CD4-positive, alpha-beta T cell treated with Interleukin-4 for 4 hours (primary cell): ENCODE results near the gene ZNF92.
"Not testable (repeated sequence)": the region's sequence is repeated elsewhere in the genome, so short reads cannot be mapped to it uniquely, and the experiment has no call there.

Experiments used
- DNase-seq: peaks from one replicate; pipeline ENCODE4 v3.0.0-alpha.2; 2020

ZNF92 gene

GRCh38 chr7:65429642-65430343, 56.1 kb downstream of the ZNF92 start:
- DNase-seq = no peak

DNA sequence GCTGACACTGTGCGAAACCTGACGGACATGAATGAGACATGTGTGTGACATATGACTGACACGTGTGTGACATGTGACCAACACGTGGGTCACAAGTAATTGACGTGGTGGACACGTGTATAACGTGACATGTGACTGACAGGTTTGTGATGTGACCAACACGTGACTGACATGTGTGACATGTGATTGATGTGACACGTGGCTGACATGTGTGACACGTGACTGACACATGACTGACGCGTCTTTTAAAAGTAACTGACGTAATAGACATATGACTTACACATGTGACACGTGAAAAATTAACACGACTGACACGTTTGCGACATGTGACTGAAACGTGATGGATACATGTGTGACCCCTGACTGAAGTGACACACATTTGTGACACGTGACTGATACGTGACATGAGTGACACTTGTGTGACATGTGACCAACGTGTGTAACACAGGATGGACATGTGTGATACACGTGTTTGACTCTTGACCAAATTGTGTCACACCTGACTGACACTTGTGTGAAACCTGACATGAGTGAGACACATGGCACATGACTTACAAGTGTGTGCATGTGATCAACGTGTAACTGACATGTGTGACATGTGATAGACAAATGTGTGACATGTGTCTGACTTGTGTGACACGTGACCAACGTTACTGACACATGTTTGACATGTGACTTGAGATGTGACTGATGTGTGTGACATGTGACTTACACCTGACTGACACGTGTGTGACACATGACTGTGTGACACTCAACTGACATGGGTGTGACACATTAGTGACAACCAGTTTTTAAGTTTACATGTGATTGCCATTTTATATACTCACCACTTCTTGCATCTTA, 56.9 kb downstream of the ZNF92 start:
- no peak for DNase-seq

DNA sequence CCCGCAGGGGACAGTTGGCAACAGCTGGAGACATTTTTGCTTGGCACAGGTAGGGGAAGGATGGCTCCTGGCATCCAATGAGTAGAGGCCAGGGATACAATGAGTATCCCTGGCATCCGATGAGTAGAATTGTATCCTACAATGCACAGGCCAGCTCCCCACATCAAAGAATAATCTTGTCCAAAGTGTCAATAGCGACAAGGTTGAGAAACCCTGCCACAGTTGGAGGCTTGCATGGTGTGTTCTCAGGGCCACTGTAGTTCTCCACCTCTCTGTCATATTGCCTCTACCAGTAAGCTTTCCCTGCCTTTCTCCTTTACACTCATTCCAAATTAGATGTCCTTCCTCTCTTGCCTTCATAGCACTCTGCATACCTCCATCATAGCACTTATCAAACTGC, 60.7 kb downstream of the ZNF92 start:
- no peak for DNase-seq

GRCh38 chr7:65436163-65436562, 62.5 kb downstream of the ZNF92 start:
- no peak for DNase-seq

DNA sequence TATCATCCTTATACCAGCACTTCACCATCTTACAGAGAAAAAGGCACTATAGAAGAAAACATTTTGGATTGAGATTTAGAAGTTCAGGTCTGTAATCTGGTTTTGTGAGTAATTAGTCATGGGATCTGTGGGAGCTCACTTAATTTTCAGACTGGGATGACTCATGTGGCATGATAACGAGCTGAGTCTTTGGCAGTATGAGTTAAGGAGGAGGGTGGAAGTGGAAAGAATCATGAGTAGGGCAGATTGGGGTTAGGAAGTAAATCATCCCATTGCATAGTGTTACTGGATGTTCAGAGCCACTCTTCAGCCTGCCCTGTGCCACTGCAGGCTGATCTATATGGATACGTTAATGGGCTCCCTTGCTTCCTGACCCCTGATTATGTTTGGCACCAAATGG, 64.9 kb downstream of the ZNF92 start:
- no peak for DNase-seq

DNA sequence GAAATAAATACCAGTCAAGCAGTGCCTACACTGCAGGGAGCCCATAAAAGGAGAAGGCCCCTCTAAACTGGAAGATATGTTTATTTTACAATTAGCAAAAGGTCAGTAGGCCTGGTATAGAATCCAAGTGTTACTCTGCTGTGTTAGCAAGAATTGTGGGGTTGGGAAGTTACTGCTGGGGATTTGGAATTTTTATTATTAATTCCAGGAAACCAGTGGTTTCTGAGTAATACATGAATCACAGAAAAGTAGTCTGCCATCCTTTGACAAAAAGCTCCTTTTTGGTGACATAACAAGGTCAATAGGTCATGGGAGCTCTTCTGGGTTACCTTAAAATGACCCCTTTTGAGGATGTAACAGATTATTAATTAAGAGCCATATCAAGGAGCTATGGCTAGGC, 67.4 kb downstream of the ZNF92 start:
- no peak for DNase-seq

GRCh38 chr7:65444205-65444842, 70.7 kb downstream of the ZNF92 start:
- DNase-seq = no peak

GRCh38 chr7:65444899-65445823, 71.5 kb downstream of the ZNF92 start:
- DNase-seq = no peak

- not testable (repeated sequence) for DNase-seq
These were observed 73.4 kb downstream of the ZNF92 start for GRCh38 chr7:65447041-65447440.

DNA sequence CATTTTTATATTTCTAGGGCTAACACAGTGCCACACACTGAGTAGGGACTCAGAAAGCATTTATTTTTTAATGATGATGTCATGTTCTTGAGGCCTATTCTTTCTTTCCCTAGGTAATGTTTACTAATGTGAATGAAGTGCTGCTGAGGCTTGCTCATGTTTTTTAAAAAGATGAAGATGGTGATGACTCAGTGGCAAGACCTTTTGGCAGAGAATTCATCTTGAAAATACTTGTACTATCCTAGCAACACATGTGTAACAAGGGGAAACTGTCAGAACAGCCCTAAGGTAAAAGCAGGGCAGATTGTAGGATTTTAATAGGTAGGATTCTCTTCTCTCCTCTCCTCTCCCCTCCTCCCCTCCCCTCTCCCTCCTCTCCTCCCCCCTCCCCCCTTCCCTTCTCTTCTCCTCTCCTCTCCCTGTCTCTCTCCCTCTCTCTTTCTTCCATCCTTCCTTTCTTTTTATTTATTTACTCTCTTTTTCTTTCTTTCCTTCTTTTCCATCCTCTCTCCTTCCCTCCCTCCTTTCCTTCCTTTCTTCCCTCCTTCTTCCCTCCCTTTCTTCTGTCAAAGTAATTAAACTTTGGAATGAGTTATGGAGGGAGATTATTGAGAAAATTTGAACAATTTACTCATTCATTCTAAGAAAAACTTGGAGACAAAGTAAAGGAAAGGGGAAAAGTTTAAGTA, 75.3 kb downstream of the ZNF92 start:
- DNase-seq = no peak

GRCh38 chr7:65449505-65449852, 75.8 kb downstream of the ZNF92 start:
- DNase-seq = no peak
